Neuronal stem cell (in vitro differentiated cells): ENCODE results near the gene C9orf85.

Experiments
- DNase-seq: peaks from one replicate; pipeline ENCODE4 v3.0.0-alpha.2; 2013; ENCODE audit warnings: low spot score
- H2AFZ ChIP-seq: one replicate; pipeline ENCODE4 v1.6.1; 2013; ENCODE audit warnings: mild to moderate bottlenecking, low read length, inconsistent platforms
- H2AK5ac ChIP-seq: 2 replicates; pipeline ENCODE4 v1.6.1; 2013; ENCODE audit warnings: low read depth, mild to moderate bottlenecking, inconsistent platforms, low read length, moderate library complexity, mixed read lengths
- H2BK120ac ChIP-seq: 2 replicates; pipeline ENCODE4 v1.6.1; 2013; ENCODE audit warnings: low read depth, mild to moderate bottlenecking, inconsistent platforms, low read length, moderate library complexity, mixed read lengths
- H2BK12ac ChIP-seq: one replicate; pipeline ENCODE4 v1.6.1; 2013; ENCODE audit warnings: low read length, inconsistent platforms
- H2BK15ac ChIP-seq: 2 replicates; pipeline ENCODE4 v1.6.1; 2013; ENCODE audit warnings: mild to moderate bottlenecking, low read length, inconsistent platforms, mixed read lengths
- H2BK5ac ChIP-seq: one replicate; pipeline ENCODE4 v1.6.1; 2013; ENCODE audit warnings: inconsistent platforms, mild to moderate bottlenecking, low read length, moderate library complexity
- H3K14ac ChIP-seq: one replicate; pipeline ENCODE4 v1.6.1; 2013; ENCODE audit warnings: low read length, inconsistent platforms
- H3K18ac ChIP-seq: 2 replicates; pipeline ENCODE4 v1.6.1; 2013; ENCODE audit warnings: low read length, inconsistent platforms
- H3K23ac ChIP-seq: 2 replicates; pipeline ENCODE4 v1.6.1; 2013; ENCODE audit warnings: low read depth, mild to moderate bottlenecking, mixed read lengths, low read length, inconsistent platforms; ENCODE audit not compliant: poor library complexity
- H3K27ac ChIP-seq: replicated peaks from 3 replicates; pipeline ENCODE4 v1.5.1; 2013; ENCODE audit warnings: low read length, inconsistent platforms
- H3K27me3 ChIP-seq, 3 experiments: 2 replicates each; pipeline ENCODE4 v1.6.1; 2013; ENCODE audit warnings: low read length in 3 of 3, mild to moderate bottlenecking in 2 of 3, inconsistent platforms in 1 of 3, low read depth in 1 of 3, mixed read lengths in 1 of 3, moderate library complexity in 1 of 3; ENCODE audit not compliant: control insufficient read depth in 3 of 3, insufficient read depth in 3 of 3
- H3K36me3 ChIP-seq, 2 donors: replicated peaks in 1 of 2; 2 replicates each; pipeline ENCODE4 v1.6.1; 2013; ENCODE audit warnings: low read length in 2 of 2; ENCODE audit not compliant: control insufficient read depth in 2 of 2, insufficient read depth in 2 of 2
- H3K4ac ChIP-seq: 2 replicates; pipeline ENCODE4 v1.6.1; 2013; ENCODE audit warnings: inconsistent platforms, mild to moderate bottlenecking, low read length, moderate library complexity
- H3K4me1 ChIP-seq, 2 donors: 1 replicate in 1 of 2; 2 replicates in 1 of 2; pipeline ENCODE4 v1.6.1; 2013; ENCODE audit warnings: low read length in 2 of 2, low read depth in 1 of 2; ENCODE audit not compliant: control insufficient read depth in 2 of 2, insufficient read depth in 1 of 2
- H3K4me2 ChIP-seq: one replicate; pipeline ENCODE4 v1.6.1; 2013; ENCODE audit warnings: mild to moderate bottlenecking, low read length, inconsistent platforms; ENCODE audit not compliant: insufficient read depth, poor library complexity, severe bottlenecking
- H3K4me3 ChIP-seq, 2 donors: 2 replicates each; pipeline ENCODE4 v1.5.1; 2013; ENCODE audit warnings: low read length in 2 of 2, mild to moderate bottlenecking in 2 of 2, inconsistent platforms in 1 of 2, moderate library complexity in 1 of 2
- H3K79me1 ChIP-seq: one replicate; pipeline ENCODE4 v1.6.1; 2013; ENCODE audit warnings: low read depth, mild to moderate bottlenecking, inconsistent platforms, low read length, moderate library complexity
- H3K9ac ChIP-seq: one replicate; pipeline ENCODE4 v1.6.1; 2013; ENCODE audit warnings: mild to moderate bottlenecking, low read depth, low read length, inconsistent platforms; ENCODE audit not compliant: poor library complexity
- H3K9me3 ChIP-seq, 2 donors: replicated peaks in 1 of 2; 2 replicates each; pipeline versions ENCODE3 to v1.6.1; 2013; ENCODE audit warnings: low read length in 2 of 2, mild to moderate bottlenecking in 2 of 2, inconsistent platforms in 1 of 2, low read depth in 1 of 2, mixed read lengths in 1 of 2, moderate library complexity in 1 of 2; ENCODE audit not compliant: control insufficient read depth in 2 of 2, insufficient read depth in 1 of 2
- H4K8ac ChIP-seq: one replicate; pipeline ENCODE4 v1.6.1; 2013; ENCODE audit warnings: low read depth, mild to moderate bottlenecking, inconsistent platforms, low read length, moderate library complexity
- H4K91ac ChIP-seq: one replicate; pipeline ENCODE4 v1.6.1; 2013; ENCODE audit warnings: low read length, low read depth, mild to moderate bottlenecking, inconsistent platforms; ENCODE audit not compliant: poor library complexity
- WGBS, 2 donors: extraction: QIAGEN DNeasy Blood & Tissue Kit; methylation state at CpG; one replicate each; pipeline ENCODE4 v1.1.7; 2013; ENCODE audit warnings: missing lambda C conversion rate in 2 of 2, mixed read lengths in 1 of 2; ENCODE audit not compliant: insufficient read length in 2 of 2, insufficient replicate concordance in 1 of 2; ENCODE audit errors: extremely low coverage in 2 of 2; 5-methylcytosine and 5-hydroxymethylcytosine counted together

Gene C9orf85

DNA sequence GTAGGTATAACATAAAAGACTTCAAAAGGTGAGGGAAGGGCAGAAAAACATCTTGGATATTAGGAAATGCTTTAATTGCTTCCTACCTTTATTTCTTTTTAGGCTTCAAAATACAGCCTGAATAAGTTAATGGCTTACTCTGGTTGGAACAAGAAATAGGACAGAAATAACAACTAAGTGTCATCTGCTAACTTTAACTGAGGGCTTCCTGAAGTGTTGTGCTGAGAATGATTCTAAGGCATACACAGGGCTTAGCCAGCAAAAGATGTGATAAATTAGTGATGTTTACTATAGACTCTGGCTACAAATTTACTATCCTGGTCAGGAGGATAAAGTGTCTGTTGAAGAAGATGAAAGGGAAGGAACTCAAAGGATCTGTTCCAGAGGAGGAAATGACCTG, 34.6 kb upstream of the C9orf85 start:
- H2BK12ac ChIP-seq: no peak overlapping the region

DNA sequence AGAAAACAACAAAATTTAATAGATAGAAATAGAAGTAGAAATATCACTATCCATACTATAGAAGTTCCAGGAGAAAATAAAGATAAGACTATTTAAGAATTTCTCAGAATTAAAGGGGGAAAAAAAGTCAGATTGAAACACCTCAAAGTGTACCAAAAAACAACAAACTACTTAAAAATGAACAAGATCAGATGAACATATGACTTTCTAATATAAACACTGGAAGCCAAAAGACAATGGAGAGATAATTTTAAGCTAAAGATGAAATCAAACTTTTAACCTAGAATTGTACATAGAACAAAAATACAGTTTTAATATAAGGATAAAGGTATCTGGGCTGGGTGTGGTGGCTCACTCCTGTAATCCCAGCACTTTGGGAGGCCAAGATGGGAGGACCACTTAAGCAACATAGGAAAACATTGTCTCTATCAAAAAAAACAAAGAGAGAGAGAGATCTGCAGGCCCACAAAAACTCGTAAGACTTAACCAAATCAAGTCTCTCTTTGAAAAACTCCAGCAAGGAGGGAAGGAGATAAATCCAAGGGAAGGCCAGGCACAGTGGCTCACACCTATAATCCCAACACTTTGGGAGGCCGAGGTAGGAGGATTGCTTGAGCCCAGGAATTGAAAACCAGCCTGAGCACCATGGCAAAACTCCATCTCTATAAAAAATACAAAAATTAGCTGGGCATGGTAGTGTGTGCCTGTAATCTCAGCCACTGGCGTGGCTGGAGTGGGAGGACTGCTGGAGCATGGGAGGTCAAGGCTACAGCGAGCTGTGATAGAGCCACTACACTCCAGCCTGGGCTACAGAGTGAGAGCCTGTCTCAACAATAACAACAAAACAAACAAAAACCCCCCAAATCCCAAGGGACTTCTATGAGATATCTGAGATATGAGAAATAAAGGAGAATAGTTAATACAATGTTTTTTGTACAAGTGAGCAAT, 32.8 kb upstream of the C9orf85 start:
- Histone ChIP-seq H2BK12ac (no peak overlapping the region), H2BK5ac (no peak overlapping the region), H4K8ac (no peak overlapping the region), H2BK120ac (no peak overlapping the region), H3K18ac (no peak overlapping the region), H3K4me1 (no peaks in the 10 kb centered on the region), H3K23ac (no peak overlapping the region), H3K4ac (no peak overlapping the region), H3K9me3 (peaks cover 9 to 78% of the 10 kb centered on the region in 2 donors), H4K91ac (no peak overlapping the region), H3K9ac (no peak overlapping the region), H2AK5ac (no peak overlapping the region), H3K4me3 (no peak overlapping the region), H2BK15ac (no peak overlapping the region), H3K79me1 (peaks cover 2% of the 10 kb centered on the region), H3K36me3 (peaks cover 9 to 44% of the 10 kb centered on the region in 2 donors), H3K27me3 (no peaks in the 10 kb centered on the region), H2AFZ (no peak overlapping the region), H3K14ac (no peak overlapping the region), H3K27ac (no peak overlapping the region), H3K4me2 (no peak overlapping the region)
- no peak for DNase-seq
- no CpG with 5 or more reads among the region's 4 CpGs for WGBS, 2 donors

More for the DNA sequence above, 34.6 kb upstream of the C9orf85 start:
- Histone ChIP-seq H4K91ac (no peak overlapping the region), H3K36me3 (peaks cover 7 to 51% of the 10 kb centered on the region in 2 donors), H3K4me1 (no peaks in the 10 kb centered on the region), H3K79me1 (no peaks in the 10 kb centered on the region), H3K23ac (no peak overlapping the region), H3K4me3 (no peak overlapping the region), H3K9me3 (peaks cover 5 to 65% of the 10 kb centered on the region in 2 donors), H2AK5ac (no peak overlapping the region), H2AFZ (no peak overlapping the region), H3K18ac (no peak overlapping the region), H2BK120ac (no peak overlapping the region), H3K4me2 (no peak overlapping the region), H3K27ac (no peak overlapping the region), H3K14ac (no peak overlapping the region), H3K9ac (no peak overlapping the region), H2BK15ac (no peak overlapping the region), H3K27me3 (no peaks in the 10 kb centered on the region), H2BK5ac (no peak overlapping the region), H4K8ac (no peak overlapping the region), H3K4ac (no peak overlapping the region)
- DNase-seq: no peak

DNA sequence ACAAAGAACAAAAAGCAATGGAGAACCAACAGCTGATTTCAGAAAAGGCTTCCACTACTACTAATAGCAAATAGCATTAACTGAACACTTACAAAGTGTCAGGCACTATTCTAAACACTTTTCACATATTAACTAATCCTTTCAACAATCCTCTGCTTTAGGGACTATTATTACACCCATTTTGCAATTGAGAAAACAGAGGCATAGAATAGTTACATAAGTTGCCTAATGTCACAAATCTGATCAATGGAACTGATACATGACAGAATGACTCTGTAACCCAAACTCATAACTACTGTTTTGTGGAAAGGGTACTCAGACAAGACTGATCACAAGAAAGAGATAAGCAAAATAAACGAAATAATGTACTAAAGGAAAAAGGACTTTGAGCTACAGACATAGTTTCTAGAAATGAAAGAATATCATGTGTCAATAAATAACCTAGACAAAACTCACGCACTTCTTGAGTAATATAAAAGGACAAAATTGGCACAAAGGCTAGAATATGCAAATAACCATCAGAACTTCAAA, 31.7 kb upstream of the C9orf85 start:
- no peak overlapping the region for H3K23ac ChIP-seq
- no peaks in the 10 kb centered on the region for H3K27me3 ChIP-seq
- H3K4me2 ChIP-seq: no peak overlapping the region
- H3K36me3 ChIP-seq: peaks cover 6 to 41% of the 10 kb centered on the region in 2 donors
- no peaks in the 10 kb centered on the region for H3K4me1 ChIP-seq
- no peak overlapping the region for H2BK15ac ChIP-seq
- H3K79me1 ChIP-seq: peaks cover 3% of the 10 kb centered on the region
- H3K4me3 ChIP-seq: no peak overlapping the region
- H2BK120ac ChIP-seq: no peak overlapping the region
- H2BK5ac ChIP-seq: no peak overlapping the region
- no peak overlapping the region for H3K9ac ChIP-seq
- no peak overlapping the region for H4K8ac ChIP-seq
- no peak overlapping the region for H2BK12ac ChIP-seq
- no peak overlapping the region for H2AFZ ChIP-seq
- peaks cover 9 to 82% of the 10 kb centered on the region in 2 donors for H3K9me3 ChIP-seq
- no peak for DNase-seq
- no peak overlapping the region for H3K18ac ChIP-seq
- H2AK5ac ChIP-seq: no peak overlapping the region
- H3K4ac ChIP-seq: no peak overlapping the region
- H3K14ac ChIP-seq: no peak overlapping the region
- no peak overlapping the region for H3K27ac ChIP-seq
- WGBS, 2 donors: no CpG with 5 or more reads among the region's 2 CpGs
- H4K91ac ChIP-seq: no peak overlapping the region

DNA sequence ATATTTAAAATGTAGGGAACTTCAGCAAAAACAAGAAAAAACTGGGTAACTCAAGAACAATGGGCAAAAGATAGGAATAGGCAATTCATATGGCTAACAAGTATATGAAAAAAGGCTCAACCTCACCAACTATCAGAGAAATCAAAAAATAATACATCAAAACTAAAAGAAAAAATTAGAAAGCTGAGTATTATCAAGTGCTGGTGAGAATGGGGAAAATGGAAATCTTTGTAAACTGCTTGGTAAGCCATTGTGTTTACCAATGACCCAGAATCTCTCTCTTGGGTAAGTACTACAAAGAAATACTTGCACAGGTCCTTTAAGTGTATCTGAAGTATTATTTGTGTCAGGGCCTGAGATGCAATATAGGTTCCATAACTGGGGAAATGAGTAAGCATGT, 27.4 kb upstream of the C9orf85 start:
- H2AK5ac ChIP-seq: no peak overlapping the region
- no peak overlapping the region for H2BK5ac ChIP-seq
- H3K27me3 ChIP-seq: no peaks in the 10 kb centered on the region
- no peak overlapping the region for H3K4ac ChIP-seq
- H3K4me1 ChIP-seq: no peaks in the 10 kb centered on the region
- H3K4me3 ChIP-seq: no peak overlapping the region
- no peak overlapping the region for H3K9ac ChIP-seq
- no peak for DNase-seq
- H4K91ac ChIP-seq: no peak overlapping the region
- peaks cover 3% of the 10 kb centered on the region for H3K79me1 ChIP-seq
- no peak overlapping the region for H3K23ac ChIP-seq
- H2BK12ac ChIP-seq: no peak overlapping the region
- H2AFZ ChIP-seq: no peak overlapping the region
- H3K14ac ChIP-seq: no peak overlapping the region
- H3K27ac ChIP-seq: no peak overlapping the region
- H3K36me3 ChIP-seq: peaks cover 2 to 23% of the 10 kb centered on the region in 2 donors
- no peak overlapping the region for H3K4me2 ChIP-seq
- H4K8ac ChIP-seq: no peak overlapping the region
- no peak overlapping the region for H2BK120ac ChIP-seq
- peaks cover 4 to 65% of the 10 kb centered on the region in 2 donors for H3K9me3 ChIP-seq
- no peak overlapping the region for H3K18ac ChIP-seq
- no peak overlapping the region for H2BK15ac ChIP-seq
